ENCODE results near the gene PDZK1IP1.

- TF ChIP-seq CTCF (IDR thresholded peaks at IDR 0.05), result no peak
- no peak for TF ChIP-seq POLR2A (IDR thresholded peaks at IDR 0.05)
Measured at GRCh38 chr1:47137925-47138615, 51.8 kb downstream of the PDZK1IP1 start.

Measured in adrenal gland (tissue), 5 donors.